Liver (tissue), 9 donors: Measurements from ENCODE around the gene CBL. TPM values are rescaled to one million over a fixed set of nuclear protein-coding genes. Genes with fewer than 3 reads are reported as not detected.
A peak's percentile ranks its signal among the peaks of the same experiment; 100 is the strongest.

Experiments used
- DNase-seq: peaks from one replicate; pipeline ENCODE4 v3.0.0-alpha.2; 2017; ENCODE audit warnings: low spot score
- H3K27ac ChIP-seq, 2 donors: one replicate each; pipeline ENCODE4 v1.7.0; 2013; ENCODE audit warnings: inconsistent platforms in 2 of 2, low read length in 2 of 2, control low read depth in 1 of 2, low read depth in 1 of 2, mild to moderate bottlenecking in 1 of 2
- H3K27me3 ChIP-seq, 4 donors: one replicate each; pipeline versions ENCODE4 v1.6.1 to v1.7.0; 2013; ENCODE audit warnings: low read length in 3 of 4, inconsistent platforms in 1 of 4, mild to moderate bottlenecking in 1 of 4, moderate library complexity in 1 of 4; ENCODE audit not compliant: control insufficient read depth in 4 of 4, insufficient read depth in 4 of 4
- H3K36me3 ChIP-seq, 4 donors: one replicate each; pipeline versions ENCODE4 v1.6.1 to v1.7.0; 2013; ENCODE audit warnings: low read length in 3 of 4, mild to moderate bottlenecking in 3 of 4, low read depth in 1 of 4, moderate library complexity in 1 of 4; ENCODE audit not compliant: control insufficient read depth in 4 of 4, insufficient read depth in 3 of 4
- H3K4me1 ChIP-seq, 4 donors: one replicate each; pipeline versions ENCODE4 v1.6.1 to v1.7.0; 2013; ENCODE audit warnings: low read length in 3 of 4, mild to moderate bottlenecking in 3 of 4, moderate library complexity in 1 of 4; ENCODE audit not compliant: control insufficient read depth in 4 of 4, insufficient read depth in 4 of 4
- H3K4me3 ChIP-seq, 3 donors: one replicate each; pipeline versions ENCODE4 v1.6.1 to v1.7.0; 2013; ENCODE audit warnings: low read length in 3 of 3, control low read depth in 1 of 3, low read depth in 1 of 3, mild to moderate bottlenecking in 1 of 3
- H3K9ac ChIP-seq, 2 donors: one replicate each; pipeline ENCODE4 v1.7.0; 2013; ENCODE audit warnings: low read length in 2 of 2, mild to moderate bottlenecking in 2 of 2, moderate library complexity in 2 of 2, control low read depth in 1 of 2, low read depth in 1 of 2
- H3K9me3 ChIP-seq, 4 donors: one replicate each; pipeline versions ENCODE4 v1.6.1 to v1.7.0; 2013; ENCODE audit warnings: low read length in 3 of 4; ENCODE audit not compliant: control insufficient read depth in 4 of 4
- ATF3 ChIP-seq: IDR thresholded peaks from 2 replicates; pipeline ENCODE4 v1.6.1; 2016; ENCODE audit warnings: antibody characterized with exemption
- CTCF ChIP-seq: fragments of 150-350 bp; IDR thresholded peaks from 2 replicates; pipeline ENCODE4 v1.5.1; 2017; ENCODE audit warnings: improper control_type of control experiment, low read depth, low read length; ENCODE audit not compliant: missing input control
- EGR1 ChIP-seq, 2 donors: IDR thresholded peaks; 2 replicates each; pipeline ENCODE4 v1.6.1; 2016 to 2018; ENCODE audit warnings: antibody characterized with exemption in 2 of 2, low read depth in 2 of 2
- FOXA1 ChIP-seq: IDR thresholded peaks from 2 replicates; pipeline ENCODE4 v1.6.1; 2016; ENCODE audit warnings: antibody characterized with exemption
- FOXA2 ChIP-seq: IDR thresholded peaks from 2 replicates; pipeline ENCODE4 v1.6.1; 2016; ENCODE audit warnings: antibody characterized with exemption
- GABPA ChIP-seq, 2 donors: IDR thresholded peaks in 1 of 2; conservative IDR thresholded peaks in 1 of 2; 2 replicates each; pipeline ENCODE4 v1.6.1; 2016; ENCODE audit warnings: antibody characterized with exemption in 2 of 2, mild to moderate bottlenecking in 1 of 2, moderate library complexity in 1 of 2
- HNF4A ChIP-seq, 2 donors: conservative IDR thresholded peaks; 2 replicates each; pipeline ENCODE4 v1.6.1; 2016; ENCODE audit warnings: antibody characterized with exemption in 2 of 2, mild to moderate bottlenecking in 2 of 2
- HNF4G ChIP-seq: IDR thresholded peaks from 2 replicates; pipeline ENCODE4 v1.6.1; 2016; ENCODE audit warnings: antibody characterized with exemption
- JUND ChIP-seq, 2 donors: IDR thresholded peaks; 2 replicates each; pipeline ENCODE4 v1.6.1; 2016; ENCODE audit warnings: antibody characterized with exemption in 2 of 2
- MAX ChIP-seq: IDR thresholded peaks from 2 replicates; pipeline ENCODE4 v1.6.1; 2016; ENCODE audit warnings: antibody characterized with exemption
- NR2F2 ChIP-seq: IDR thresholded peaks from 2 replicates; pipeline ENCODE4 v1.6.1; 2016; ENCODE audit warnings: antibody characterized with exemption
- RAD21 ChIP-seq, 2 donors: IDR thresholded peaks; 2 replicates each; pipeline ENCODE4 v1.6.1; 2016; ENCODE audit warnings: antibody characterized with exemption in 2 of 2, mild to moderate bottlenecking in 2 of 2
- REST ChIP-seq: IDR thresholded peaks from 2 replicates; pipeline ENCODE4 v1.6.1; 2016; ENCODE audit warnings: antibody characterized with exemption, mild to moderate bottlenecking
- RXRA ChIP-seq, 2 donors: IDR thresholded peaks; 2 replicates each; pipeline ENCODE4 v1.6.1; 2017 to 2018; ENCODE audit warnings: antibody characterized with exemption in 2 of 2, mild to moderate bottlenecking in 1 of 2
- SP1 ChIP-seq: IDR thresholded peaks from 2 replicates; pipeline ENCODE4 v1.6.1; 2018; ENCODE audit warnings: antibody characterized with exemption, mild to moderate bottlenecking
- TAF1 ChIP-seq: conservative IDR thresholded peaks from 2 replicates; pipeline ENCODE4 v1.6.1; 2016; ENCODE audit warnings: antibody characterized with exemption, mild to moderate bottlenecking
- YY1 ChIP-seq: IDR thresholded peaks from 2 replicates; pipeline ENCODE4 v1.6.1; 2016; ENCODE audit warnings: antibody characterized with exemption, mild to moderate bottlenecking
- ZBTB33 ChIP-seq: IDR thresholded peaks from 2 replicates; pipeline ENCODE4 v1.6.1; 2016; ENCODE audit warnings: antibody characterized with exemption
- WGBS: extraction: QIAGEN DNeasy Blood & Tissue Kit; methylation state at CpG from one replicate; pipeline ENCODE4 v1.1.7; 2013; 5-methylcytosine and 5-hydroxymethylcytosine counted together
- polyA plus RNA-seq, 2 donors: library from polyadenylated mRNA; stranded (reverse) in 1 of 2; unstranded in 1 of 2; fragments of 200-250 nt in 1 of 2; fragments of >200 nt in 1 of 2; fragmentation: Nextera tagmentation in 1 of 2; extraction: Ambion mirVana in 1 of 2; gene quantifications; one replicate each; pipeline versions ENCODE4 v1.2.1 to v1.2.3, GENCODE V29; 2013 to 2015
- total RNA-seq, 2 donors: library from RNA; depleted of rRNA; stranded (reverse); fragments of >200 nt; gene quantifications; one replicate each; pipeline ENCODE4 v1.2.3, GENCODE V29; 2014
- donor health status: healthy.
- donor health status: healthy.
- donor health status: healthy.
- donor health status: healthy.
- donor health status: healthy.

The CBL gene
- total and polyA plus RNA-seq, 4 donors: 1.6 to 5.5 (median 3.5) TPM

- no peaks in the 10 kb centered on the region for H3K9me3 ChIP-seq
- 74% methylated on average over 30 of the region's 30 CpGs for WGBS
- no peak overlapping the region for H3K9ac ChIP-seq
- DNase-seq: no peak
- TF ChIP-seq FOXA1 (no peak), FOXA2 (no peak), CTCF (no peak), EGR1 (IDR thresholded peaks at IDR 0.05; ENCODE audit: low read depth in 2 of 2) (no peak), ATF3 (no peak), GABPA (IDR thresholded peaks at IDR 0.05 in 1 of 2, conservative IDR thresholded peaks at IDR 0.05 in 1 of 2) (no peak), MAX (no peak), SP1 (peak; percentile 66), HNF4A (conservative IDR thresholded peaks at IDR 0.05) (peak; percentile 63 to 79), TAF1 (no peak), NR2F2 (no peak), JUND (IDR thresholded peaks at IDR 0.05) (no peak), ZBTB33 (no peak), RAD21 (IDR thresholded peaks at IDR 0.05) (no peak), REST (no peak), HNF4G (no peak), YY1 (peak; percentile 68), RXRA (IDR thresholded peaks at IDR 0.05) (peak in 1 of 2 donors; percentile 56)
- peak overlapping the region in 1 of 2 donors; percentile 75 for H3K27ac ChIP-seq
- peaks cover 13 to 42% (median 23%) of the 10 kb centered on the region in 4 donors for H3K4me1 ChIP-seq
- no peaks in the 10 kb centered on the region for H3K36me3 ChIP-seq
- H3K27me3 ChIP-seq: peaks cover 0 to 2% (median 0%) of the 10 kb centered on the region in 4 donors
- H3K4me3 ChIP-seq: no peak overlapping the region
Measured at GRCh38 chr11:119335655-119336543, 129.8 kb downstream of the CBL start.
